SIG-M5 (cell line): ENCODE results near the gene PMPCB.

ENCODE experiments used
- DNase-seq: peaks from one replicate; lab custom pipeline; 2025; lab: John Stamatoyannopoulos, UW

The PMPCB gene

DNA sequence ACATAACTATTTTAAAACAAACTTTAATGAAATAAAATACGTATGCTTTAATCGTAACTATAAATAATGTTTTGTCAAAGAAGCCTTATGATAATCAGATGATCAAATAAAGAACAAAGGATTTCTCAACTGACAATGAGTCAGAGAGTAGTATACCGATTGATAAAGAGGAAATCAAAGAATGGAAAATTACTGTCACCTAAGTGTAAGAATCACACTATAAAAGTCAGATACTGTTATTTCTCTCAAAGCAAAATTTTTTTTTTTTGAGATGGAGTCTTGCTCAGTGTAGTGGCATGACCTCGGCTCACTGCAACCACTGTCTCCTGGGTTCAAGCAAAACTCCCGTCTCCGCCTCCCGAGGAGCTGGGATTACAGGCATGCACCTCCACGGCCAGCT lies 28.5 kb downstream of the PMPCB start:
- DNase-seq = no peak

DNA sequence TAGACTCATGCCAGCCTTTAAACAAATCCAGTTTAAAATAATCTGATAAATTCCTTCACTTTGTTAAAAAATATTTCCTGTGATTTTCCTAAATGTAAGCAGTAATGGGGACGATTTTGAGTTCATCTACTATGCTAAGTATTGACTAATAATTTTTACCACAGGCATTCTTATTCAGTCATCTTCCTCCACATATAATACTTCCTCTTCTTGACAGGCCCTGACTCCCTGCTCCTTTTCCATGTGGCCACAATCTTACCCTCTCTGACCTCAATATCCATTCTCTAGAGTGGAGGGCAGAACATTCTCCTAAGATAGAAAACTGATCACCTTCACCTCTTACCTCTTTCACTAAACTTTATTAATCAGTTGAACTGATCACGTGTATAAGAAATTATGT lies 39.5 kb downstream of the PMPCB start:
- no peak for DNase-seq

DNA sequence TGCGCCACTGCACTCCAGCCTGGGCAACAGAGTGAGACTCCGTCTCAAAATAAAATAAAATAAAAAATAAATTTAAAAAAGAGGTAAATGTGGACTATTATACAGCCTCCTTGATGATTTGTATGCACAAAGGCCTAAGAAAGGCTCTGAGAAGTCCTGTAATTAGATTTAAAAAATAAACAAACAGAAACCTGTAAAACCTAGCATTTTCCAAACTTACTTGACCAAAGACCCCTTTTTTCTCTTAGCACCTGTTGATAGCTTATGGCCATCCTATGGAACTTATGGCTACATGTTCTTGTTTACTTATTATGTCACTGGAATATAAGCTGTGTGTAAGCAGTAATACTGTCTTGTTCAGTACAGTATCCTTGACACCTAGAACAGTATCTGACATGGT lies 41.6 kb downstream of the PMPCB start:
- DNase-seq = no peak

DNA sequence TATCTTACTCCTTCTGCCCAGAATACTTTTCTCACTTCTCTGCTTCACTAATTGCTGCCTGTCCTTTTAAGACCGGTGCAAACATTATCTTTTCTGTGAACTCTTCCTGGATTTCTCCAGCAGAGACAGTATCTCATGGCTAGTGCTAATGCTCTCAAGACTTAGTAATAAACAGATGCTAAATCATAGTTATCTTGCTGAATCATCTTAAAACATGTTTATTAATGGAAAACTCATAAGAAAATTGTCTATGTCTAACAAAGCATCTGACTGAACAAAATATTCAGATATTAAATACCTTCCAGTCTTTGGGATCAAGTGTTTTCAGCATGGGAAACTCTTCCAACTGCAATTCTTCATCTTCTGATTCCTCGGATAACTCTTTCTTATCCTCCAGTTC lies 44.2 kb downstream of the PMPCB start:
- no peak for DNase-seq

DNA sequence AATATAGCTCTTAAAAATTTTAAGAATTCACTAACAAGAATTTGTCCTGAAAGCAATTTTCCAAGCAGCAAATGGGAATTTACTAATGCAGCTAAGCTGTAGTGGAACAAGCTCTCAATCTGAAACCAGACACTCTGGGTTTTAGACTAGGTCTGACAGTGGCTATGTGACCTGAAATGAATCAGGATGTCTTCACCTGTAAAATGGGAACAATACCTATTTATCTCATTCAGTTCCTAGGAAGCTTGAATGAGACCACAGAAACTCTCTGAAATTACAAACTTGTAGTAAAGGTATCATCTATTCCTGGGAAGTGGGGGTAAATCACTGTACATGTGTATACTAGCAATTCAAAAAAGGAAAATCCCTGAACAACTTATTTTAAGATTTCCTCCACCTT lies 46.1 kb downstream of the PMPCB start:
- DNase-seq = no peak

DNA sequence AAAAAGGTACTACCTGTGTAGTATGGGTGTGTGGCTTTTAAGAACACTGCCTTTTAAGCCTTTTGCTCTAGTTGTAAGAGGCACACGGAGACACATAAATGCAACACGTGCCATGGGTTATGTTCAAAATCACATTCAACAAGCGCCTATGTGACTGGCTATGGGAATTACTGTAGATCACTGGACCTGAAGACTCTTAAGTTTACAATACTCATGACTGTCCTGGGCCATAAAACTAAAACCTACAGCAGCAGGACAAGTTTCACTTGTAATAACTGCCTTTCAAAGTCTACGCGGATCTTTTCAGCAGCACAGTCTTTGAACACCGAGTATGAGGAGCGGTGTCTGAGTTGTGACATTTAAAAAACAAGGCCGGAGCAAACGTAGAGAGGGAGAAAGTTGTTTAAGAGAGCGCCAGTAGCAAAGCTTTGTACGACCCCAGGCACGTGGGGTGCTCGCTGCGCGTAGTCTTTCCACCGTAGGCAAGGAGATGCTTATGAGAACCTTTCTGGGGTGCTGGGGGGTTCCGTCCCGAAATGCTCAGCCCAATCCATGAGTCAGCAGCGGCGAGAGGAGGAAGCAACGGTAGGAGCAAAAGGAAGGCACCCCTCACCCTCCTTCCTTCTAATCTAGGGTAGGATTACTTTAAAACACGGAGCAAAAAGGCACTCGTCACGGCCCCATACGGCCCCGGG lies 46.7 kb downstream of the PMPCB start:
- no peak for DNase-seq

DNA sequence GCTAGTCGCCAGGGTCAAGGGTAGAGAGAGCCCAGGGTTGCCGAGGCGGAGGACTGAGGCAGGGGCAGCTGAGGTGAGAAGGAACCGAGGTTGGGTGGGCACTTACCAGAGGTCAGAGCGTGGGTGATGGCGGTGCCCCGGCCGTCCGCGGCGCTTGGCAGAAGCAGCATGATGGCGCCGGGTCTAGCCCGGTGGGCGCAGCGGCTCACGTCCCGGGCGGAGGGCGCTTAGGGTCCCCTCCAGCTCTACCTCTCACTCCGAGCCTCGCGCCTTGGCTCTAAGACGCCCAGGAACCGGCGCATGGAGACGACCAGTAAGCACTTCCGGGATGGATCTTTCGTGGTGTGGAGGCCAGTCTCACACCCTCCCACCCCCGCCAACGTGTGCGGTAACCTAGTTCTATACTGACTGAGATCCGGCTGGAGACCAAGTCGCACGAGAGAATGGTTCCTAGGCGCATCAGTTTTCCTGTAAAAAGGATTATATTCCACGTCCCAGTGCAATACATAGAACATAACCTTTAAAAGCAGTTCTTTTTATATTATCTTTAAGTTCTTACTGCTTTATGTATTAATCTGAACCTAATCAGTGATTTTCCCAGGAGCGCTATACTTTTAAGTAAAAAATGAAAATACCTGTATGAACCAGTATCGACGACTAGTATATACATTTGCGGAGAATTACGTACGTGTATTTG lies 47.4 kb downstream of the PMPCB start, which contains the start of gene DNAJC2:
TSS of gene DNAJC2 (minus strand) at position 315 of the 697 bp plus-strand sequence. CDS start at position 170, 145 bp downstream.
- peak; percentile 46 for DNase-seq

DNA sequence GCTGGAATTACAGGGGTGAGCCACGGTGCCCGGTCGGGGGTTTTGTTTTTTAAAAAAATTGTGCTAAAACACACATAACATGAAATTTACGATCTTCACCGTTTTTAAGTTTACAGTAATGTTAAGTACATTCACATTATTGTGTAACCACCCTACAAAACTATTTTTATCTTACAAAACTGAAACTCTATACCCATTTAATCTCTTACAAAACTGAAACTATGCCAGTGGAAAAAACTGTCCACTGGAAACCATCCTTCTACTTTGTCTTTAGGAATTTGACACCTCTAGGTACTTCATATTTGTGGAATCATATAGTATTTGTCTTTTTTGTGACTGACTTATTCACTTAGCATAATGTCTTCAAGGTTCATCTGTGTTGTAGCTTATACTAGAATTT lies 49.2 kb downstream of the PMPCB start:
- DNase-seq = no peak

DNA sequence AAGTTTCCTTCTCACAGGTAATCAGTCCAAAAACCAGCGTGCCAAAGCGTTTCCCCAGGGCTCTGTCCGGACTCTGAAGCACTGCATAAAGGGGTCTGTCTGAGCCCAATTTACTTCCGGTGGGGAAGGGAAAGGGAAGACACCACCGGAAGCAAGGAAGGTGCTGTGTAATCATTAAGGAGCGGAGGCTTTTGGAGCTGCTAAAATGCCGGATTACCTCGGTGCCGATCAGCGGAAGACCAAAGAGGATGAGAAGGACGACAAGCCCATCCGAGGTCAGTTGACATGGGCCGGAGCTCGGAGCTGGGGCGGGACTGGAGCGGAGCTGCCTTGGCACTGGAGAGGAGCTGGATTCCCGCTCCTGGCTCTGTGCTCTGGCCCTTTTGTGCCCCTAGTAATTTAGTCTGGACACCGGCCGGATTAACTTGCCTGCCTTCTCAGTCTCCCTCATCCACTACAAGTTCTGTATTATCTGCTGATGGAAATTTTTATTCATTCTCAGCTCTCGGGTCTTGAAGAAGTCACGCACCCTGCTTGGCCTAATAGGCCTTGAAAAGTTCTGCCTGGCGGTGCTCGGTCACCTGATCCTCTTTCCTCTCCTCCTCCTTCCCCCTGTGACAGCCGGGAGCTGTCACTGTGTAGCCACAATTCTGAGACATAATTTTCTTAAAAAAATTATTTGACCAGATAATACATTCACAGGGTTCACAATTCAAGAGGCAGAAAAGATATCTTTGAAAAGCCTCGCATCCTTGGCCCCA lies 50.5 kb downstream of the PMPCB start, which contains the start of gene PSMC2:
TSS of gene PSMC2 (plus strand) at position 137 of the 761 bp plus-strand sequence. CDS start at position 206, 69 bp downstream.
- peak; percentile 29 for DNase-seq

DNA sequence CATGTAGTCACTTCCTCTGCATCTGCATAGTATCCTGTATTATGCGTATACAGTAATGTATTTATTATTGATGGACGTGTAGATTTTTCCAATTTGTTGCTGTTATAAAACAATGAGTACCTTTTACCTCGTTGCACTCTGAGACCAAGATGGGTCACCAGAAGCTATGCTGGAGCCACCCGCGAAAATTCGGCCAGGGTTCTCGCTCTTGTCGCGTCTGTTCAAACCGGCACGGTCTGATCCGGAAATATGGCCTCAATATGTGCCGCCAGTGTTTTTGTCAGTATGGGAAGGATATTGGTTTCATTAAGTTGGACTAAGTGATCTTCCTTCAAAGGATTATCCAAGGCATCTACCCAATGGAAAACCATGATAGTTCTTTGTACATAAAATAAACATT lies 51.2 kb downstream of the PMPCB start:
- no peak for DNase-seq

DNA sequence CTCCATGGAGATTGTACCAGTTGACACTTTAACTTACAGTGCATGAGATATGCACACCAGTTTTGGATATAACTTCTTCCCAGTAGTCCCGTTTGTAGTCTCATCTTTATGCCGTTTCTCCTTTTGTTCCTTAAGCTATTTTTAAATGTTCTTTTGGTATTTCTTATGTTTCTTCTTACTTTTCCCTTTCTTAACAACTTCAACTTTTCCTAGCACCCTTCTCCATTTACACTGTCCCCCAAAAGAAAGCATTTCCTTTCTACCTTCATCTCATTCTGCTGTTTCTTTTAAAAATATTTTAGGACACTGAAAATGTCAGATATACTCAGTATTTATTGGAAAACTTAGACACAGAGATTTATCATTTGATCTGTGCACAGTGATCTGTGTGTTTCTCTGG lies 51.7 kb downstream of the PMPCB start:
- no peak for DNase-seq

DNA sequence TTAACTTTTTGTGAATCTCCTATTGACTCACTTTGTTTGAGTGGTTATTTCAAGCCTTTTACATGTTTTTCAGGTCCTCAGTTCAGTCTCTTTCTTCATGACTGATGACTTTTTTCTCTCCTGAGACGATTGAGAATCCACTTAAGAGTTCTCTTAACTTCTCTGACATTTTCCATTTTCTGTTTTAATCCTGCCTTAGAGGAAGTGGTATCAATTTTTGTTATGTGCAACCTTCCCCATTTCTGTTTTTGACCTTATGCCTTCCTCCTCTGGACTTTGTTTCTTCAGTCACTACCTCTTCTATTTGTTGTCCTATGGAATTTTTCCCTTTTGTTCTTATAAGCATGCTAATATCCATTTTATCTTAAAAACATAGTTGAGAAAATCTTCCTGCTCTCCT lies 52.6 kb downstream of the PMPCB start:
- no peak for DNase-seq
